HepG2 (cell line): Measurements from ENCODE around the gene PTPRO. TPM values are rescaled to one million over a fixed set of nuclear protein-coding genes. Genes with fewer than 3 reads are reported as not detected.

Experiments used
- ATAC-seq: fragments of 200-7000 bp; cut with Tn5 transposase; 3 replicates; pipeline ENCODE4 v1.9.1; 2020; ENCODE audit warnings: mild to moderate bottlenecking, moderate library complexity
- BruUV-seq: library from RNA; stranded (reverse); fragments of 400-500 nt; replicated peaks from 2 replicates; lab custom pipeline; 2021; lab: Mats Ljungman, UMichigan
- CTCF ChIA-PET: fragments of 300-600 bp; formaldehyde crosslinking; extraction: SDS; loops from one replicate; lab custom pipeline; 2021; ENCODE audit warnings: low total read pairs, inconsistent platforms, low intra/inter-chr PET ratio; lab: Yijun Ruan, JAX
- POLR2A ChIA-PET: fragments of 350-600 bp; sonication (Branson Sonifier 250); formaldehyde crosslinking; loops from one replicate; lab custom pipeline; 2020; ENCODE audit warnings: antibody characterized with exemption, inconsistent platforms; lab: Yijun Ruan, JAX
- DNase-seq: peaks from one replicate; pipeline ENCODE4 v3.0.0-alpha.2; 2015; ENCODE audit warnings: low spot score
- FAIRE-seq: peaks from 3 replicates; lab custom pipeline; 2011; peaks lifted over from hg19 to GRCh38; lab: Jason Lieb, UNC
- H2AFZ ChIP-seq: one replicate; pipeline ENCODE4 v1.6.1; 2011; ENCODE audit warnings: low read length, inconsistent platforms
- H3K27ac ChIP-seq: fragments of 300-600 bp; 3 replicates; pipeline ENCODE4 v1.8.0; 2011; ENCODE audit warnings: mixed run types, mild to moderate bottlenecking, mixed read lengths, low read length, inconsistent platforms; ENCODE audit not compliant: insufficient read depth; ENCODE audit errors: extremely low read length
- H3K27me3 ChIP-seq, 2 experiments: fragments of 200-600 bp in 1 of 2; 2 replicates in 1 of 2; 3 replicates in 1 of 2; pipeline versions ENCODE4 v1.6.0 to v1.8.0; 2011; ENCODE audit warnings: low read length in 2 of 2, mild to moderate bottlenecking in 2 of 2, moderate library complexity in 2 of 2, inconsistent platforms in 1 of 2; ENCODE audit not compliant: insufficient read depth in 2 of 2, control insufficient read depth in 1 of 2
- H3K36me3 ChIP-seq, 2 experiments: fragments of 200-600 bp in 1 of 2; replicated peaks in 1 of 2; 2 replicates in 1 of 2; 3 replicates in 1 of 2; pipeline versions ENCODE4 v1.5.1 to v1.8.0; 2011; ENCODE audit warnings: low read length in 2 of 2, inconsistent platforms in 1 of 2; ENCODE audit not compliant: insufficient read depth in 2 of 2, control insufficient read depth in 1 of 2
- H3K4me1 ChIP-seq: 2 replicates; pipeline ENCODE4 v1.5.1; 2012; ENCODE audit warnings: low read length, inconsistent platforms; ENCODE audit not compliant: insufficient read depth
- H3K4me2 ChIP-seq: 2 replicates; pipeline ENCODE4 v1.6.0; 2011; ENCODE audit warnings: low read depth, low read length, inconsistent platforms
- H3K4me3 ChIP-seq, 3 experiments: fragments of 200-600 bp in 1 of 3; sonication (generic), shearing (Covaris generic) in 1 of 3; replicated peaks in 1 of 3; 2 replicates each; pipeline ENCODE4 v1.5.1; 2011 to 2016; ENCODE audit warnings: low read length in 3 of 3, inconsistent platforms in 2 of 3, low read depth in 2 of 3, mild to moderate bottlenecking in 2 of 3, control low read depth in 1 of 3, mixed read lengths in 1 of 3; ENCODE audit not compliant: insufficient read depth in 1 of 3
- H3K79me2 ChIP-seq: one replicate; pipeline ENCODE4 v1.6.1; 2011; ENCODE audit warnings: low read length, inconsistent platforms; ENCODE audit not compliant: insufficient read depth
- H3K9ac ChIP-seq: 2 replicates; pipeline ENCODE4 v1.6.0; 2011; ENCODE audit warnings: mild to moderate bottlenecking, low read depth, low read length, inconsistent platforms; ENCODE audit not compliant: insufficient read depth
- H3K9me3 ChIP-seq: 2 replicates; pipeline ENCODE4 v1.5.1; 2012; ENCODE audit warnings: mild to moderate bottlenecking, low read length
- H4K20me1 ChIP-seq: 2 replicates; pipeline ENCODE4 v1.6.0; 2011; ENCODE audit warnings: inconsistent platforms, mild to moderate bottlenecking, low read length, moderate library complexity; ENCODE audit not compliant: insufficient read depth
- MAFF ChIP-seq: IDR thresholded peaks from 2 replicates; pipeline ENCODE4 v1.6.1; 2011; ENCODE audit warnings: low read depth, low read length, improper control_type of control experiment
- MAFK ChIP-seq, 2 experiments: IDR thresholded peaks in 1 of 2; conservative IDR thresholded peaks in 1 of 2; 2 replicates each; pipeline ENCODE4 v1.6.1; 2011; ENCODE audit warnings: improper control_type of control experiment in 2 of 2, low read length in 2 of 2
- RARA ChIP-seq: IDR thresholded peaks from 2 replicates; pipeline ENCODE4 v1.6.1; 2016; ENCODE audit warnings: missing genetic modification reagents, missing compliant biosample characterization
- ZNF318 ChIP-seq: sonication (generic); formaldehyde crosslinking; IDR thresholded peaks from 2 replicates; pipeline ENCODE4 v1.4.0; 2020; ENCODE audit warnings: mild to moderate bottlenecking, missing genetic modification reagents
- WGBS: methylation state at CpG from one replicate; pipeline ENCODE4 v1.1.6; 2017; ENCODE audit warnings: low lambda C conversion rate; 5-methylcytosine and 5-hydroxymethylcytosine counted together
- in situ Hi-C: cut with HindIII; loops from 2 replicates; pipeline ENCODE4 v1.10.0; 2017; ENCODE audit warnings: low pct_unique_long_range_greater_than_20kb; ENCODE audit not compliant: extremely low pct_ligation_motif_present
- intact Hi-C: fragments of 100-400 bp; cut with micrococcal nuclease; formaldehyde crosslinking; loops from one replicate; pipeline ENCODE4 v1.10.0; 2022; ENCODE audit not compliant: unreplicated experiment
- polyA plus RNA-seq, 8 experiments: library from polyadenylated mRNA; depleted of rRNA in 3 of 8; stranded (reverse) in 7 of 8; unstranded in 1 of 8; fragments of >200 nt; fragmentation: Illumina TruSeq in 4 of 8; extraction: Trizol in 4 of 8; gene quantifications; 2 replicates each; pipeline versions ENCODE4 v1.2.1 to v1.2.3, GENCODE V29; 2011 to 2016; ENCODE audit warnings: low read depth in 4 of 8, missing spikeins in 1 of 8, mixed read lengths in 1 of 8; ENCODE audit not compliant: insufficient read depth in 1 of 8
- total RNA-seq, 5 experiments: library from RNA; depleted of rRNA; stranded (reverse); fragments of >200 nt; fragmentation: Illumina TruSeq; extraction: Trizol; gene quantifications; 2 replicates each; pipeline ENCODE4 v1.2.3, GENCODE V29; 2016; ENCODE audit warnings: low read depth in 1 of 5

PTPRO gene
- total and polyA plus RNA-seq, 2 of the 13 experiments (the other 11 are each of a cell fraction or from before 2014, with no cell fraction given): 0.04 TPM; not detected in 1

GRCh38 chr12:15443611-15444010 is 121.3 kb downstream of the PTPRO start (continued):
- TF ChIP-seq ZNF318: no peak

- Histone ChIP-seq H3K4me1 (no peaks in the 10 kb centered on the region), H2AFZ (no peak overlapping the region), H3K79me2 (no peaks in the 10 kb centered on the region), H4K20me1 (no peaks in the 10 kb centered on the region), H3K9me3 (no peaks in the 10 kb centered on the region), H3K4me3 (no peak overlapping the region), H3K9ac (no peak overlapping the region), H3K27me3 (no peaks in the 10 kb centered on the region), H3K27ac (no peak overlapping the region), H3K36me3 (no peaks in the 10 kb centered on the region), H3K4me2 (no peak overlapping the region)
- CTCF ChIA-PET: no interaction called here
- no peak for ATAC-seq
- in situ Hi-C loops (no loop called here), intact Hi-C loops (no loop called here)
- no peak for FAIRE-seq
- 16% methylated on average over 4 of the region's 4 CpGs for WGBS
- TF ChIP-seq MAFK (conservative IDR thresholded peaks at IDR 0.05 in 1 of 2, IDR thresholded peaks at IDR 0.05 in 1 of 2; ENCODE audit: low read length in 2 of 2) (peak; percentile 51 to 56), RARA (CRISPR knock-in tag) (no peak), MAFF (peak; percentile 42)
- no TSS peak for BruUV-seq
- DNase-seq: no peak
- POLR2A ChIA-PET: no interaction called here
Observed at GRCh38 chr12:15444523-15444922, 122.2 kb downstream of the PTPRO start.
